ENCODE results near the gene GLDN. TPM values are rescaled to one million over a fixed set of nuclear protein-coding genes. Genes with fewer than 3 reads are reported as not detected.

Gene GLDN
- total RNA-seq, 2 donors from 2014 or later: 1.2 to 1.4 TPM

DNA sequence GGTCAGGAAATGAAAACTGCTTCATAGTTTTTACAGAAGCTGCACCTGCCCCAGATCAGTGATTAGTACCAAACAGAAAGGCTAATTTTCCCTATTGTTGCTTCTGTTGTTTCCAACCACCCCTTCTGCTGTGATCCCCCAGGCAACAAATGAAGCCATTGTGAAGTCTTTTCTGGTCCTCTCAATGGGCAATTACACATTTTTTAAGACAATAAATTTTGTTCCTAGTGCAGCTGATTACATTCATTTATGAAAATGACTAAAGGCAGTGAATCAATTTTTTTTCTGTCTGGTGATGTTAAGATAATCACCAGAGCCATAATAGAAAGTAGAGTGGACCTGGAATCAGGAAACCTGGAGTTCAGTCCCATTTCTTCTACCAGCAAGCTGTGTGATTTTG is 32.7 kb downstream of the GLDN start:
- no peaks in the 10 kb centered on the region for H3K4me1 ChIP-seq (replicated peaks)
- H3K36me3 ChIP-seq: no peaks in the 10 kb centered on the region
- TF ChIP-seq POLR2A (IDR thresholded peaks at IDR 0.05): no peak
- TF ChIP-seq, protein P1, sequence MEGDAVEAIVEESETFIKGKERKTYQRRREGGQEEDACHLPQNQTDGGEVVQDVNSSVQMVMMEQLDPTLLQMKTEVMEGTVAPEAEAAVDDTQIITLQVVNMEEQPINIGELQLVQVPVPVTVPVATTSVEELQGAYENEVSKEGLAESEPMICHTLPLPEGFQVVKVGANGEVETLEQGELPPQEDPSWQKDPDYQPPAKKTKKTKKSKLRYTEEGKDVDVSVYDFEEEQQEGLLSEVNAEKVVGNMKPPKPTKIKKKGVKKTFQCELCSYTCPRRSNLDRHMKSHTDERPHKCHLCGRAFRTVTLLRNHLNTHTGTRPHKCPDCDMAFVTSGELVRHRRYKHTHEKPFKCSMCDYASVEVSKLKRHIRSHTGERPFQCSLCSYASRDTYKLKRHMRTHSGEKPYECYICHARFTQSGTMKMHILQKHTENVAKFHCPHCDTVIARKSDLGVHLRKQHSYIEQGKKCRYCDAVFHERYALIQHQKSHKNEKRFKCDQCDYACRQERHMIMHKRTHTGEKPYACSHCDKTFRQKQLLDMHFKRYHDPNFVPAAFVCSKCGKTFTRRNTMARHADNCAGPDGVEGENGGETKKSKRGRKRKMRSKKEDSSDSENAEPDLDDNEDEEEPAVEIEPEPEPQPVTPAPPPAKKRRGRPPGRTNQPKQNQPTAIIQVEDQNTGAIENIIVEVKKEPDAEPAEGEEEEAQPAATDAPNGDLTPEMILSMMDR (IDR thresholded peaks at IDR 0.05): no peak
- no peak for TF ChIP-seq POLR2AphosphoS5 (IDR thresholded peaks at IDR 0.05)
- no peaks in the 10 kb centered on the region for H3K9me3 ChIP-seq
- H3K27ac ChIP-seq: no peak overlapping the region
- H3K27me3 ChIP-seq (replicated peaks; ENCODE audit: insufficient read depth): no peaks in the 10 kb centered on the region
- H3K4me3 ChIP-seq: no peak overlapping the region
- intact Hi-C loops (cut with DNase I): no loop called here
- no peak for DNase-seq (ENCODE audit: low spot score)

DNA sequence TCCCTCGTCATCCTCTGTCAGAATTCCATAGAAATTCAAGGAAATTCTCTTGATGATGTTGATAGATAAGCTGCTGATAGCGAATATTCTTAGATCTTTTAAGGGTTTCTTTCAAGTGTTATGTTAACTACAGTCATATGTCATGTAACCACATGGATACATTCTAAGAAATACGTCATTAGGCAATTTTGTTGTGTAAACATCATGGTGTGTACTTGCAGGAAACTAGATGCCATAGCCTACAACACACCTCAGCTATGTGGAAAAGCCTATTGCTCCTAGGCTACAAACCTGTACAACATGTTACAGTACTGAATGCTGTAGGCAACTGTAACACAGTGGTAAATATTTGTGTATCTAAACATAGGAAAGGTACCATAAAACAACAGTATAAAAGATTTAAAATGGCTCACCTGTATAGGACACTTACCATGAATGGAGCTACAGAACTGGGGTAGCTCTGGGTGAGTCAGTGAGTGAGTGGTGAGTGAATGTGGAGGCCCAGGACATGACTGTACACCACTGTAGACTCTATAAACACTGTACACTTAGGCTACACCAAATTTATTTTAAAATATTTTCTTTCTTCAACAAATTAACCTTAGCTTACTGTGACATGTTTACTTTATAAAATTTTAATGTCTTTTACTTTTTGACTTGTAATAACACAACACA is 34.6 kb downstream of the GLDN start:
- no peak overlapping the region for H3K27ac ChIP-seq
- TF ChIP-seq POLR2AphosphoS5 (IDR thresholded peaks at IDR 0.05) (no peak), POLR2A (IDR thresholded peaks at IDR 0.05) (no peak)
- TF ChIP-seq, protein P1 (IDR thresholded peaks at IDR 0.05): no peak
- H3K9me3 ChIP-seq: no peaks in the 10 kb centered on the region
- 80% methylated on average over 3 of the region's 3 CpGs for WGBS
- intact Hi-C loops (cut with DNase I): no loop called here
- no peaks in the 10 kb centered on the region for H3K36me3 ChIP-seq
- H3K4me3 ChIP-seq: no peak overlapping the region
- no peak for DNase-seq (ENCODE audit: low spot score)
- no peaks in the 10 kb centered on the region for H3K27me3 ChIP-seq (replicated peaks; ENCODE audit: insufficient read depth)
- H3K4me1 ChIP-seq (replicated peaks): no peaks in the 10 kb centered on the region

DNA sequence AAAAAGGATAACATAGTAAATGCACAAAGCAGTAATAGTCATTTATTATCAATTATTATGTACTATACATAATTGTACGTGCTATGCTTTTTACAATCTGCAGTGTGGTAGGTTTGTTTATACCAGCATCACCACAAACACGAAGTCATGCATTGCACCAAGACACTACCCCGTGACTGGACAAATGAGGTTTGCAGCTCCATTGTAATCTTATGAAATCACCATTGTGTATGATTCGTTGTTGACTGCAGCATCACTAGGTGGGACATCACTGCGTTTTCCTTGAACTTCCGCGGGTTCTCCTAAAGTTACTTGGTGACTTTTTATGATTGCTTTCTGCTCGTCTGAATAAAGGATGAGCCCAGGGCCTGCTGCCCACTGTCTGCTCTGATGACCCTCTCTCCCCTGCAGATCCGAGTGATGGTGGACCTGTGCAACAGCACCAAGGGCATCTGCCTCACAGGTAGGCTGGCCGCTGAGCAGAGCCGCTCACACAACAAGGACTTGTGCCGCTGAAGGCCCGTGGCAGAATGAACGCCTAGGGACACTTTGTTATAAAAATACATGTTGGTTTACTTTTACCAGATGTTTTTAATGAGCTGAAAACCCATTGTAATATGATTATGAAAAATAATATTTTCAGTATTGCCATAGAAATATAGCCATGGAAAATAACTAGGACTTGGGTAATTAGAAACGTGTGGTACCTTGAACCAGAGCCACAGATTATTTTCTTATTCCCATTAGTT is 35.8 kb downstream of the GLDN start:
- Histone ChIP-seq H3K36me3 (no peaks in the 10 kb centered on the region), H3K27me3 (replicated peaks; ENCODE audit: insufficient read depth) (no peaks in the 10 kb centered on the region), H3K9me3 (no peaks in the 10 kb centered on the region), H3K27ac (no peak overlapping the region), H3K4me3 (no peak overlapping the region), H3K4me1 (replicated peaks) (no peaks in the 10 kb centered on the region)
- TF ChIP-seq POLR2AphosphoS5 (IDR thresholded peaks at IDR 0.05) (no peak), POLR2A (IDR thresholded peaks at IDR 0.05) (no peak)
- TF ChIP-seq, protein P1 (IDR thresholded peaks at IDR 0.05): no peak
- 82% methylated on average over 15 of the region's 15 CpGs for WGBS
- DNase-seq (ENCODE audit: low spot score): no peak
- intact Hi-C loops (cut with DNase I): no loop called here

DNA sequence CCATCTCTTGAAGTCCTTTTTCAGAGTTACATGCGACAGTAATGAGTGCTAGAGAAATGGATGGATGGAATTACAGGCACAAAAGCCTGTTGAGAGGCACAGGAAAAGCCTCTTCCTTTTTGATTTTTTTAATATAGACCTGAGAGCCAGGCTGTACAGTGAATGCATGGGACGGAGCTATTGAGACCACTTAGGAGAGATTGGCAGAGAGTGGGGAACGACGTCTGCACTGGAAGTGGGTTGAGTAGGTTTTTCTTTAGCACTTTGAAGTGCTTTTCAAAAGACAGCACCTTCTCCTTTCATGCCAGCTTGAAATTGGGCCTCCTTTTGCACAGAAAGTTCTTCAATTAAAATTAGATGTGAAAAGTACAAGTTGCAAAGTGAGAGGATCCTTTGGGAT is 37.0 kb downstream of the GLDN start:
- Histone ChIP-seq H3K36me3 (no peaks in the 10 kb centered on the region), H3K27me3 (replicated peaks; ENCODE audit: insufficient read depth) (no peaks in the 10 kb centered on the region), H3K9me3 (no peaks in the 10 kb centered on the region), H3K4me3 (no peak overlapping the region), H3K27ac (no peak overlapping the region), H3K4me1 (replicated peaks) (no peaks in the 10 kb centered on the region)
- DNase-seq (ENCODE audit: low spot score): no peak
- 87% methylated on average over 4 of the region's 4 CpGs for WGBS
- intact Hi-C loops (cut with DNase I): no loop called here
- TF ChIP-seq POLR2AphosphoS5 (IDR thresholded peaks at IDR 0.05) (no peak), POLR2A (IDR thresholded peaks at IDR 0.05) (no peak)
- TF ChIP-seq, protein P1 (IDR thresholded peaks at IDR 0.05): no peak

DNA sequence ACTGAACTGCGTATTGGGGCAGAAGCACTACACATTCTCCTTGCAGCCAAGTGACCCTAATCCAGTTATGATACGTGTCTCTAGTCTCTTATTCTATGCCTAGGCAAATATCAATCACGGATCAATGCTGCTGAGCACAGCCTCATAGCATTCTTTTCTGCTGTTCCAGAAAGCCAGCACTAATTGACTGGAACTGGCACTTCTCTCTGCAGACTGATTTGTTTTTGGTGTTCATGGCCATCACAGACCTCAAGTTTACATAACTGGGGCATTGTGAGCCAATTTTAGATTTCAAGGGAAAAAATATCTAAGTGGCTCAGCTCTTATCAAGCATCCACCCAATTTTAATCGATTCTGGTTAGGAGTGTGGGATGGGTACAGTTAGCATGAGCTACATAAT is 37.9 kb downstream of the GLDN start:
- Histone ChIP-seq H3K9me3 (no peaks in the 10 kb centered on the region), H3K27me3 (replicated peaks; ENCODE audit: insufficient read depth) (no peaks in the 10 kb centered on the region), H3K4me3 (no peak overlapping the region), H3K4me1 (replicated peaks) (no peaks in the 10 kb centered on the region), H3K36me3 (no peaks in the 10 kb centered on the region), H3K27ac (no peak overlapping the region)
- WGBS: 83% methylated on average over 4 of the region's 4 CpGs
- DNase-seq (ENCODE audit: low spot score): no peak
- TF ChIP-seq, protein P1 (IDR thresholded peaks at IDR 0.05): no peak
- TF ChIP-seq POLR2AphosphoS5 (IDR thresholded peaks at IDR 0.05) (no peak), POLR2A (IDR thresholded peaks at IDR 0.05) (no peak)
- intact Hi-C loops (cut with DNase I): no loop called here

Measured in prostate gland (tissue), 2 donors.